ENCODE results near the gene TSPAN32. TPM values are rescaled to one million over a fixed set of nuclear protein-coding genes. Genes with fewer than 3 reads are reported as not detected.
A peak's percentile ranks its signal among the peaks of the same experiment; 100 is the strongest.

TSPAN32 gene
- total RNA-seq, 1 donor from 2014 or later = 12.2 TPM

DNA sequence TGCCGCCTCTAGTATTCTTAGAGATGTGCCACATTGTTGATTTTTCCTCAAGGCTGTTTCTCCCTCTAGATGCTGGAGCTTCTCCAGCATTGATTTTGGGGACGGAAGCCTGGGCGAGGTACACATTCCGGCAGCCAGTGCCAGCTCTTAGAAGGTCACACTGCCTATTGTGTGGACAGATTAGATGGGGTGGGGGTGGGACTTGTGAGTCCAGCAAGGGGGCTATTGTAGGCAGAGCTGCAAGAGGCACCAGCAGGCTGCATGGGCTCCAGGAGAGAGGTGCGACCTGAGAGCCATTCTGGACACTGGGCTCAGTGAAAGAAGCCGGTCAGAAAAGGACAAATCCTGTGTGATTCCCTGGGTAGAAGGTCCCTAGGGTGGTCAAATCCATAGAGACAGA, 12.5 kb upstream of the TSPAN32 start:
- ATAC-seq (no peak), DNase-seq (no peak)
- no peaks in the 10 kb centered on the region for H3K36me3 ChIP-seq
- no peak overlapping the region for H3K4me3 ChIP-seq
- no peaks in the 10 kb centered on the region for H3K4me1 ChIP-seq
- H3K27ac ChIP-seq = no peak overlapping the region
- no peaks in the 10 kb centered on the region for H3K9me3 ChIP-seq
- TF ChIP-seq, protein P1, sequence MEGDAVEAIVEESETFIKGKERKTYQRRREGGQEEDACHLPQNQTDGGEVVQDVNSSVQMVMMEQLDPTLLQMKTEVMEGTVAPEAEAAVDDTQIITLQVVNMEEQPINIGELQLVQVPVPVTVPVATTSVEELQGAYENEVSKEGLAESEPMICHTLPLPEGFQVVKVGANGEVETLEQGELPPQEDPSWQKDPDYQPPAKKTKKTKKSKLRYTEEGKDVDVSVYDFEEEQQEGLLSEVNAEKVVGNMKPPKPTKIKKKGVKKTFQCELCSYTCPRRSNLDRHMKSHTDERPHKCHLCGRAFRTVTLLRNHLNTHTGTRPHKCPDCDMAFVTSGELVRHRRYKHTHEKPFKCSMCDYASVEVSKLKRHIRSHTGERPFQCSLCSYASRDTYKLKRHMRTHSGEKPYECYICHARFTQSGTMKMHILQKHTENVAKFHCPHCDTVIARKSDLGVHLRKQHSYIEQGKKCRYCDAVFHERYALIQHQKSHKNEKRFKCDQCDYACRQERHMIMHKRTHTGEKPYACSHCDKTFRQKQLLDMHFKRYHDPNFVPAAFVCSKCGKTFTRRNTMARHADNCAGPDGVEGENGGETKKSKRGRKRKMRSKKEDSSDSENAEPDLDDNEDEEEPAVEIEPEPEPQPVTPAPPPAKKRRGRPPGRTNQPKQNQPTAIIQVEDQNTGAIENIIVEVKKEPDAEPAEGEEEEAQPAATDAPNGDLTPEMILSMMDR (IDR thresholded peaks at IDR 0.05) = no peak
- no peaks in the 10 kb centered on the region for H3K27me3 ChIP-seq
- intact Hi-C loops (cut with DNase I) = no loop called here

DNA sequence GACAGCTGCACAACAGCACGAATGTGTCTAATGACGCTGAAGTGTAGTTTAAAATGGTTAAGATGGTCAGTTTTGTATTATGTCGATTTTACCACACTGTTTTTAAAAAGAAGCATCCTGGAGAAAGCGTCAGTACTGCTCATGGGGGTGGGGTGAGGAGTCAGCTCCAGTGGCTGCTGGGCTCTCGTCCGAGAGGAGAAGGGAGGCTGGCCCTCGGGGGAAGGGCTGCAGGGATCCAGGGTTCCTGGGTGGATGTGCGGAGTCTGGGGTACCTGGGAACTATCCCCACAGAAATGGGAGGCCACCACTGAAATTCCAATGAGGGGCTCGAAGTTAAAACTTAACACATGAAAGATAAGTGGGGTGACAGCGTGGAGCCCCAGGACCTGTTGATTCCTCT, 12.0 kb upstream of the TSPAN32 start:
- no peaks in the 10 kb centered on the region for H3K27me3 ChIP-seq
- no peaks in the 10 kb centered on the region for H3K36me3 ChIP-seq
- no peak overlapping the region for H3K4me3 ChIP-seq
- DNase-seq = no peak
- intact Hi-C loops (cut with DNase I) = no loop called here
- TF ChIP-seq, protein P1 (IDR thresholded peaks at IDR 0.05) = no peak
- H3K4me1 ChIP-seq = no peaks in the 10 kb centered on the region
- no peak overlapping the region for H3K27ac ChIP-seq
- no peak for ATAC-seq
- H3K9me3 ChIP-seq = no peaks in the 10 kb centered on the region

DNA sequence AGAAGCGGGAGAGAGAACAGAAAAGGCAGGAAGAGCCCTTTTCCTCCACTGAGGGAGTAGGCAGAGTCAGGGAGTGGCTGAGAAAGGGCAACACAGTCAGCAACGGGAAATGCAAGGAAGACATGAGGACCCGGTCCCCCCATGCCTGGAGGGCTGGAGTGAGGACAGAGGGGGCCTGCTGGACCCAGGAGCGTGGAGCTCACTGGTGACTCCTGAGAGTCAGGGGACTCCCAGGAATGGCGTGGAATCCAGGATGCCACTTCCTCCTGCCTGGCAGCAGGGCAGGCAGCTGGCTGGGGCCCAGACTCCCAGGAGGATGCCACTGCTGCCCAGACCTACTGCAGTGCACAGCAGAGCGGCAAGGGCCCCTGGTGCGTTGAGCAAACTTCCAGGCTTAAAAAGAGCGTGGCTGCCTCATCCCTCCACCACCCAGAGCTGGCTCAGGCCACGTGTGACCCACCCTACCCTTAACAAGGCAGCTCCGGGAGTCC, 11.4 kb upstream of the TSPAN32 start:
- intact Hi-C loops (cut with DNase I) = no loop called here
- no peak overlapping the region for H3K4me3 ChIP-seq
- TF ChIP-seq, protein P1 (IDR thresholded peaks at IDR 0.05) = no peak

DNA sequence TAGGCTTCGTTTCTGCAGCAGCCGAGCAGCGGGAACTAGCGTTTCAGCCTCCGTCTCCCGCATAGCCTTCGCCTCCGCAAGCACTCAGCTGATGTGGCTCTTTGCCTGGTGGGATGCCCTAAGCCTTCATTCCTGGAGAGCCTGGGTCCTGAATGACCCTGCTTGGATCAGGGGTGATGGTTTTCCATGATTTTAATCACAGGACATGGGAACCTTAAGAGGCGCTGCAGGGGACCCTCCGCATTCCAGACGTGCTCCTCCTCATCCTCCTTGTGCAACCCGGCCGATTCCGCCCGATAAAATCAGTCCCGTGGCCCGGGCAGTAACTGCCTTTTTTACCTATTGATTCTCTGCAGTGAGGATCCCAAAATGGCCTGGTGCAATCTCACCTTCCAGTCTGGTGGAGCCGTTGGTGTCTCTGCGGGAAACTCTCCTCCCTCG, 8.3 kb upstream of the TSPAN32 start:
- intact Hi-C loops (cut with DNase I) = no loop called here
- peak; percentile 51 for DNase-seq
- Histone ChIP-seq H3K4me1 (no peaks in the 10 kb centered on the region), H3K27me3 (no peaks in the 10 kb centered on the region), H3K27ac (no peak overlapping the region), H3K9me3 (no peaks in the 10 kb centered on the region), H3K36me3 (no peaks in the 10 kb centered on the region), H3K4me3 (no peak overlapping the region)
- no peak for ATAC-seq
- TF ChIP-seq, protein P1 (IDR thresholded peaks at IDR 0.05) = no peak

More for the DNA sequence above, 11.4 kb upstream of the TSPAN32 start:
- no peak for ATAC-seq
- Histone ChIP-seq H3K27ac (no peak overlapping the region), H3K36me3 (no peaks in the 10 kb centered on the region), H3K27me3 (no peaks in the 10 kb centered on the region), H3K9me3 (no peaks in the 10 kb centered on the region), H3K4me1 (no peaks in the 10 kb centered on the region)
- peak; percentile 56 for DNase-seq

DNA sequence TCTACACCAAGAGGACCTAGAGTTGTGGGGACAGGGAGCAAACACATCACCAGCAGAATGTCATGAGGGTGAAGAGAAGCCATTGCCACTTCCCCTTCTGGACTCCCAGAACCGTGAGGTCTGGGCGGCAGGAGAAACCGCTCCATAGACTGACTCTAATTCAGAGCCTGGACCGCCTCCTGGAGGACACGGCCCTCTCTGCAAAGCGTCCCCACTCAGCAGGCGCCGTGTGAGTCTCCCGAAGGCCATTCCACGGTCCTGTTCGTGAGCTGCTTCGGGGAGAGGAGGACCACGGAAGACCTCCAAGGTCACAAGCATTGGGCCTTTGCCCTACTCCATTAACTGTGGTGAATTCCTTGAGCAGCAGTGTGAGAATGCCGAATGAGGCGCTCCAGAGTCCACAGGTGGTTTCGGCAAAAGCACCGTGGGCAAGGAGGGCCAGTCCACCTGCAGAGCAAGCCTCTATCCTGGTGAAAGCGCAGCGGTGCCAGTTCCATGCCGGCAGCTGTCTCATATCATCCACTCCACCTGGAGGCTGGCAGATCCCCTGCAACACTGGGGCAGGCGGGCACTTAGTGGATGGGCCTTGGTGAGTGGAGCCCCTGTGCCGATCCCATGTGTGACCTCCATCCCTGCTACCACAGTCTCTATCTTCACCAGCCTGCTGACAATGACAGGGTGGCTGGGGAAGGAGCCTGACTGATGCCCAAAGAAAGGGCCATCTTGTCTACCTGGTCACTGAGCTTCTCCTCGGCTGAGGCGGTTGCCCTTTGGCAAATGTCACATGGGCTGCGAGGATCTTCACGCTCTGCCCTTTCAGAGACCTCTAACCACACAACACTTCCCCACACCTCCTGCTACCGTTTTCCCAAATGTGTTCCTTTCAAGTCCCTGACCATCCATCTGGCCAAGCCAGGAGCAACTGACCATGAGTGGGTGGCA, 7.6 kb upstream of the TSPAN32 start:
- peak; percentile 66 for DNase-seq

More for the DNA sequence above, 7.6 kb upstream of the TSPAN32 start:
- H3K36me3 ChIP-seq = no peaks in the 10 kb centered on the region
- H3K27me3 ChIP-seq = no peaks in the 10 kb centered on the region
- H3K9me3 ChIP-seq = no peaks in the 10 kb centered on the region
- H3K4me3 ChIP-seq = no peak overlapping the region
- H3K4me1 ChIP-seq = no peaks in the 10 kb centered on the region
- ATAC-seq = peak; percentile 78
- intact Hi-C loops (cut with DNase I) = no loop called here
- TF ChIP-seq, protein P1 (IDR thresholded peaks at IDR 0.05) = no peak
- no peak overlapping the region for H3K27ac ChIP-seq
